H9 (cell line): ENCODE measurements around the gene RFX8. TPM values are rescaled to one million over a fixed set of nuclear protein-coding genes. Genes with fewer than 3 reads are reported as not detected.

ENCODE experiments used
- DNase-seq: peaks from one replicate; pipeline ENCODE4 v3.0.0-alpha.2; 2017
- H2AFZ ChIP-seq: one replicate; pipeline ENCODE4 v1.6.1; 2013; ENCODE audit warnings: mild to moderate bottlenecking, low read length, control low read depth, moderate library complexity
- H2AK5ac ChIP-seq: 2 replicates; pipeline ENCODE4 v1.6.1; 2013; ENCODE audit warnings: low read length, control low read depth, mixed read lengths; ENCODE audit not compliant: insufficient read length
- H2BK120ac ChIP-seq: one replicate; pipeline ENCODE4 v1.6.1; 2013; ENCODE audit warnings: low read depth, mild to moderate bottlenecking, low read length, control low read depth, inconsistent platforms; ENCODE audit not compliant: poor library complexity, severe bottlenecking
- H2BK12ac ChIP-seq: 2 replicates; pipeline ENCODE4 v1.6.1; 2013; ENCODE audit warnings: low read length, control low read depth, mixed read lengths, low read depth; ENCODE audit not compliant: insufficient read length
- H2BK15ac ChIP-seq: 2 replicates; pipeline ENCODE4 v1.6.1; 2013; ENCODE audit warnings: low read depth, low read length, control low read depth
- H2BK20ac ChIP-seq: one replicate; pipeline ENCODE4 v1.6.1; 2013; ENCODE audit warnings: low read depth, mild to moderate bottlenecking, low read length, control low read depth, inconsistent platforms; ENCODE audit not compliant: poor library complexity, severe bottlenecking
- H2BK5ac ChIP-seq: 2 replicates; pipeline ENCODE4 v1.6.1; 2013; ENCODE audit warnings: low read length, control low read depth, mixed read lengths; ENCODE audit not compliant: insufficient read length
- H3K14ac ChIP-seq: 2 replicates; pipeline ENCODE4 v1.6.1; 2013; ENCODE audit warnings: low read length, control low read depth; ENCODE audit not compliant: insufficient read depth
- H3K18ac ChIP-seq: 2 replicates; pipeline ENCODE4 v1.6.1; 2013; ENCODE audit warnings: low read depth, mild to moderate bottlenecking, mixed read lengths, low read length, control low read depth; ENCODE audit not compliant: insufficient read length
- H3K23ac ChIP-seq: 2 replicates; pipeline ENCODE4 v1.6.1; 2013; ENCODE audit warnings: low read length, control low read depth, mixed read lengths, low read depth; ENCODE audit not compliant: insufficient read length
- H3K23me2 ChIP-seq: 2 replicates; pipeline ENCODE4 v1.6.1; 2013; ENCODE audit warnings: low read depth, mild to moderate bottlenecking, mixed read lengths, low read length, control low read depth; ENCODE audit not compliant: insufficient read length, poor library complexity, severe bottlenecking
- H3K27ac ChIP-seq: 2 replicates; pipeline ENCODE4 v1.5.1; 2013; ENCODE audit warnings: low read length, control low read depth, mixed read lengths, low read depth; ENCODE audit not compliant: insufficient read length
- H3K27me3 ChIP-seq: 2 replicates; pipeline ENCODE4 v1.6.1; 2013; ENCODE audit warnings: low read length, control low read depth, inconsistent platforms; ENCODE audit not compliant: insufficient read depth
- H3K4ac ChIP-seq: 2 replicates; pipeline ENCODE4 v1.6.1; 2013; ENCODE audit warnings: low read depth, mild to moderate bottlenecking, control low read depth, inconsistent platforms, low read length, moderate library complexity
- H3K4me1 ChIP-seq: 2 replicates; pipeline ENCODE4 v1.6.1; 2013; ENCODE audit warnings: low read length, control low read depth, inconsistent platforms; ENCODE audit not compliant: insufficient read depth
- H3K4me2 ChIP-seq: 2 replicates; pipeline ENCODE4 v1.6.1; 2013; ENCODE audit warnings: low read length, control low read depth, mixed read lengths; ENCODE audit not compliant: insufficient read length, insufficient read depth
- H3K56ac ChIP-seq: 2 replicates; pipeline ENCODE4 v1.6.1; 2013; ENCODE audit warnings: low read depth, mild to moderate bottlenecking, mixed read lengths, low read length, control low read depth; ENCODE audit not compliant: insufficient read length
- H3K79me1 ChIP-seq: 2 replicates; pipeline ENCODE4 v1.6.1; 2013; ENCODE audit warnings: low read depth, mild to moderate bottlenecking, moderate library complexity, low read length, control low read depth, inconsistent platforms; ENCODE audit not compliant: insufficient read depth, poor library complexity, severe bottlenecking
- H3K79me2 ChIP-seq: 2 replicates; pipeline ENCODE4 v1.6.1; 2013; ENCODE audit warnings: low read length, control low read depth, inconsistent platforms; ENCODE audit not compliant: insufficient read depth
- H3K9ac ChIP-seq: 2 replicates; pipeline ENCODE4 v1.6.1; 2013; ENCODE audit warnings: low read length, control low read depth, mixed read lengths; ENCODE audit not compliant: insufficient read length; ENCODE audit errors: extremely low read depth
- H3K9me3 ChIP-seq: one replicate; pipeline ENCODE4 v1.6.1; 2013; ENCODE audit warnings: low read depth, low read length, inconsistent platforms; ENCODE audit not compliant: control insufficient read depth
- H3T11ph ChIP-seq: one replicate; pipeline ENCODE4 v1.6.1; 2013; ENCODE audit warnings: mild to moderate bottlenecking, low read length, control low read depth, inconsistent platforms
- H4K20me1 ChIP-seq: one replicate; pipeline ENCODE4 v1.6.1; 2013; ENCODE audit not compliant: control insufficient read depth, insufficient read length, insufficient read depth
- H4K5ac ChIP-seq: 2 replicates; pipeline ENCODE4 v1.6.1; 2013; ENCODE audit warnings: low read depth, mild to moderate bottlenecking, mixed read lengths, low read length, control low read depth; ENCODE audit not compliant: insufficient read length
- H4K8ac ChIP-seq: replicated peaks from 2 replicates; pipeline ENCODE4 v1.6.1; 2013; ENCODE audit warnings: low read length, control low read depth, mixed read lengths, low read depth; ENCODE audit not compliant: insufficient read length
- H4K91ac ChIP-seq: 2 replicates; pipeline ENCODE4 v1.6.1; 2013; ENCODE audit warnings: low read depth, mild to moderate bottlenecking, moderate library complexity, mixed read lengths, low read length, control low read depth; ENCODE audit not compliant: insufficient read length
- H3K27ac Mint-ChIP-seq, 3 experiments: 2 replicates in 2 of 3; 3 replicates in 1 of 3; pipeline ENCODE4 v1.8.0; 2020 to 2021; ENCODE audit warnings: mixed read lengths in 3 of 3, mild to moderate bottlenecking in 1 of 3, moderate library complexity in 1 of 3
- H3K27me3 Mint-ChIP-seq: 2 replicates; pipeline ENCODE4 v1.8.0; 2021; ENCODE audit warnings: low read depth, mild to moderate bottlenecking, moderate library complexity, mixed read lengths
- H3K36me3 Mint-ChIP-seq, 3 experiments: 2 replicates in 2 of 3; 3 replicates in 1 of 3; pipeline ENCODE4 v1.8.0; 2020 to 2021; ENCODE audit warnings: low read depth in 3 of 3, mixed read lengths in 3 of 3; ENCODE audit not compliant: insufficient read depth in 1 of 3
- H3K4me1 Mint-ChIP-seq, 2 experiments: 2 replicates each; pipeline ENCODE4 v1.8.0; 2020; ENCODE audit warnings: mixed read lengths in 2 of 2
- H3K4me3 Mint-ChIP-seq, 2 experiments: 2 replicates in 1 of 2; 3 replicates in 1 of 2; pipeline ENCODE4 v1.8.0; 2020 to 2021; ENCODE audit warnings: mild to moderate bottlenecking in 2 of 2, mixed read lengths in 2 of 2, moderate library complexity in 1 of 2
- H3K9me3 Mint-ChIP-seq, 2 experiments: 2 replicates in 1 of 2; 3 replicates in 1 of 2; pipeline ENCODE4 v1.8.0; 2020; ENCODE audit warnings: mild to moderate bottlenecking in 2 of 2, mixed read lengths in 2 of 2, moderate library complexity in 1 of 2
- WGBS: extraction: QIAGEN DNeasy Blood & Tissue Kit; methylation state at CpG from one replicate; pipeline ENCODE4 v1.1.7; 2013; ENCODE audit warnings: missing lambda C conversion rate, low lambda C conversion rate, mixed read lengths; ENCODE audit not compliant: insufficient read length; ENCODE audit errors: extremely low coverage; 5-methylcytosine and 5-hydroxymethylcytosine counted together
- total RNA-seq: library from RNA; stranded (reverse); gene quantifications from 2 replicates; pipeline ENCODE4 v1.2.1, GENCODE V29; 2021
- TF ChIP-seq, protein P1 (sequence below): fragments of 200-600 bp; sonication (generic); conservative IDR thresholded peaks from 3 replicates; pipeline ENCODE4 v1.8.0; 2021; ENCODE audit warnings: antibody characterized with exemption, mild to moderate bottlenecking

RFX8 gene
- total RNA-seq, 1 experiment from 2014 or later: 0.22 TPM

- Mint-ChIP-seq H3K27me3 (no peaks in the 10 kb centered on the region; the same call in 1 of the 2 replicates), H3K27ac (peak overlapping the region in 1 of 3 experiments; percentile 35; a peak in 1 of 7 replicates), H3K4me3 (no peak overlapping the region), H3K36me3 (peaks cover 0 to 6% (median 0%) of the 10 kb centered on the region in 3 experiments; a peak in 1 of 7 replicates), H3K9me3 (peaks cover 6 to 7% of the 10 kb centered on the region in 2 experiments), H3K4me1 (peaks cover 11 to 17% of the 10 kb centered on the region in 2 experiments)
- H3K9ac ChIP-seq: no peak overlapping the region
- no peak overlapping the region for H3K23ac ChIP-seq
- TF ChIP-seq, protein P1, sequence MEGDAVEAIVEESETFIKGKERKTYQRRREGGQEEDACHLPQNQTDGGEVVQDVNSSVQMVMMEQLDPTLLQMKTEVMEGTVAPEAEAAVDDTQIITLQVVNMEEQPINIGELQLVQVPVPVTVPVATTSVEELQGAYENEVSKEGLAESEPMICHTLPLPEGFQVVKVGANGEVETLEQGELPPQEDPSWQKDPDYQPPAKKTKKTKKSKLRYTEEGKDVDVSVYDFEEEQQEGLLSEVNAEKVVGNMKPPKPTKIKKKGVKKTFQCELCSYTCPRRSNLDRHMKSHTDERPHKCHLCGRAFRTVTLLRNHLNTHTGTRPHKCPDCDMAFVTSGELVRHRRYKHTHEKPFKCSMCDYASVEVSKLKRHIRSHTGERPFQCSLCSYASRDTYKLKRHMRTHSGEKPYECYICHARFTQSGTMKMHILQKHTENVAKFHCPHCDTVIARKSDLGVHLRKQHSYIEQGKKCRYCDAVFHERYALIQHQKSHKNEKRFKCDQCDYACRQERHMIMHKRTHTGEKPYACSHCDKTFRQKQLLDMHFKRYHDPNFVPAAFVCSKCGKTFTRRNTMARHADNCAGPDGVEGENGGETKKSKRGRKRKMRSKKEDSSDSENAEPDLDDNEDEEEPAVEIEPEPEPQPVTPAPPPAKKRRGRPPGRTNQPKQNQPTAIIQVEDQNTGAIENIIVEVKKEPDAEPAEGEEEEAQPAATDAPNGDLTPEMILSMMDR: no peak
- H3T11ph ChIP-seq: no peak overlapping the region
- H3K56ac ChIP-seq: no peak overlapping the region
- no peaks in the 10 kb centered on the region for H3K4me1 ChIP-seq
- H2AFZ ChIP-seq: no peak overlapping the region
- peak overlapping the region; percentile 0 for H3K18ac ChIP-seq
- no peak overlapping the region for H3K4ac ChIP-seq
- H2BK5ac ChIP-seq: no peak overlapping the region
- H3K27ac ChIP-seq: no peak overlapping the region
- H2BK120ac ChIP-seq: no peak overlapping the region
- no peak overlapping the region for H2BK12ac ChIP-seq
- no peak for DNase-seq
- H2AK5ac ChIP-seq: no peak overlapping the region
- no peak overlapping the region for H4K5ac ChIP-seq
- H3K14ac ChIP-seq: peak overlapping the region; percentile 3; the same call in 1 of the 2 replicates
- H3K79me1 ChIP-seq: no peaks in the 10 kb centered on the region
- no peak overlapping the region for H2BK20ac ChIP-seq
- H4K20me1 ChIP-seq: no peaks in the 10 kb centered on the region
- no peak overlapping the region for H4K91ac ChIP-seq
- H3K79me2 ChIP-seq: no peaks in the 10 kb centered on the region
- no peak overlapping the region for H3K4me2 ChIP-seq
- H4K8ac ChIP-seq: no peak overlapping the region
- no peaks in the 10 kb centered on the region for H3K9me3 ChIP-seq
- H3K27me3 ChIP-seq: no peaks in the 10 kb centered on the region
- no CpG with 5 or more reads among the region's 5 CpGs for WGBS
- H2BK15ac ChIP-seq: no peak overlapping the region
- no peaks in the 10 kb centered on the region for H3K23me2 ChIP-seq
Observed at GRCh38 chr2:101410114-101410513, 64.8 kb downstream of the RFX8 start.
